Measurements from ENCODE around the gene TACSTD2. TPM values are rescaled to one million over a fixed set of nuclear protein-coding genes. Genes with fewer than 3 reads are reported as not detected.

Gene TACSTD2
- total RNA-seq, 1 experiment from 2014 or later, result 1.2 TPM

DNA sequence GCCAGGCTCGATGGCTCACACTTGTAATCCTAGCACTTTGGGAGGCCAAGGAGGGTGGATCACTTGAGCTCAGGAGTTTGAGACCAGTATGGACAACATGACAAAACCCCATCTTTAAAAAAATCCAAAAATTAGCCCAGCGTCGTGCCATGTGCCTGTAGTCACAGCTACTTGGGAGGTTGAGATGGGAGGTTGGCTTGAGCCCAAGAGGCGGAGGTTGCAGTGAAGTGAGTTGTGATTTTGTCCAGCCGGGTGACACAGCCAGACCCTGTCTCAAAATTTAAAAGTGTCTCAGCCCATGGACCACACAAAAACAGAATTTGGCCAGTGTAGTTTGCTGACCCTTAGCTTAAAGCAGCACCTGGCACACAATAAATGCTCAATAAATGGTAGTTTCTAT is 11.3 kb upstream of the TACSTD2 start:
- Histone ChIP-seq H3T11ph (ENCODE audit: low read length) (no peak overlapping the region), H2BK20ac (ENCODE audit: low read depth, low read length, poor library complexity, severe bottlenecking) (no peak overlapping the region), H3K4ac (ENCODE audit: low read depth, low read length) (no peak overlapping the region), H3K14ac (ENCODE audit: insufficient read depth, low read length) (no peak overlapping the region; the same call in 1 of the 2 replicates), H3K9me3 (ENCODE audit: control insufficient read depth, low read depth, low read length) (no peaks in the 10 kb centered on the region), H3K79me1 (ENCODE audit: insufficient read depth, low read depth, low read length, poor library complexity, severe bottlenecking) (no peaks in the 10 kb centered on the region), H3K18ac (ENCODE audit: insufficient read length, low read depth, low read length) (no peak overlapping the region), H3K23me2 (ENCODE audit: insufficient read length, low read depth, low read length, poor library complexity, severe bottlenecking) (no peaks in the 10 kb centered on the region), H3K79me2 (ENCODE audit: insufficient read depth, low read length) (no peaks in the 10 kb centered on the region), H3K23ac (ENCODE audit: insufficient read length, low read depth, low read length) (no peak overlapping the region), H4K91ac (ENCODE audit: insufficient read length, low read depth, low read length) (no peak overlapping the region), H3K4me2 (ENCODE audit: insufficient read depth, insufficient read length, low read length) (no peak overlapping the region), H4K5ac (ENCODE audit: insufficient read length, low read depth, low read length) (no peak overlapping the region), H4K20me1 (ENCODE audit: control insufficient read depth, insufficient read depth, insufficient read length) (no peaks in the 10 kb centered on the region), H2BK120ac (ENCODE audit: low read depth, low read length, poor library complexity, severe bottlenecking) (no peak overlapping the region), H2AFZ (ENCODE audit: low read length) (no peak overlapping the region), H3K9ac (ENCODE audit: extremely low read depth, insufficient read length, low read length) (no peak overlapping the region), H2BK5ac (ENCODE audit: insufficient read length, low read length) (no peak overlapping the region), H3K27me3 (ENCODE audit: insufficient read depth, low read length) (no peaks in the 10 kb centered on the region), H2AK5ac (ENCODE audit: insufficient read length, low read length) (no peak overlapping the region), H3K4me1 (ENCODE audit: insufficient read depth, low read length) (no peaks in the 10 kb centered on the region), H4K8ac (replicated peaks; ENCODE audit: insufficient read length, low read depth, low read length) (no peak overlapping the region), H3K56ac (ENCODE audit: insufficient read length, low read depth, low read length) (no peak overlapping the region), H2BK15ac (ENCODE audit: low read depth, low read length) (no peak overlapping the region), H3K27ac (ENCODE audit: insufficient read length, low read depth, low read length) (no peak overlapping the region), H2BK12ac (ENCODE audit: insufficient read length, low read depth, low read length) (no peak overlapping the region)
- no peak for DNase-seq
- Mint-ChIP-seq H3K4me1 (0 out of 4 replicates have a peak, but pooled peaks cover 0 to 8% of the 10 kb centered on the region in 2 experiments), H3K9me3 (no peaks in the 10 kb centered on the region), H3K27me3 (ENCODE audit: low read depth) (peaks cover 15% of the 10 kb centered on the region), H3K4me3 (no peak overlapping the region), H3K36me3 (ENCODE audit: insufficient read depth in 1 of 3, low read depth in 3 of 3) (no peaks in the 10 kb centered on the region), H3K27ac (no peak overlapping the region; a peak in 1 of 7 replicates)
- WGBS (ENCODE audit: extremely low coverage, insufficient read length, low lambda C conversion rate), result no CpG with 5 or more reads among the region's 5 CpGs
- TF ChIP-seq, protein P1, sequence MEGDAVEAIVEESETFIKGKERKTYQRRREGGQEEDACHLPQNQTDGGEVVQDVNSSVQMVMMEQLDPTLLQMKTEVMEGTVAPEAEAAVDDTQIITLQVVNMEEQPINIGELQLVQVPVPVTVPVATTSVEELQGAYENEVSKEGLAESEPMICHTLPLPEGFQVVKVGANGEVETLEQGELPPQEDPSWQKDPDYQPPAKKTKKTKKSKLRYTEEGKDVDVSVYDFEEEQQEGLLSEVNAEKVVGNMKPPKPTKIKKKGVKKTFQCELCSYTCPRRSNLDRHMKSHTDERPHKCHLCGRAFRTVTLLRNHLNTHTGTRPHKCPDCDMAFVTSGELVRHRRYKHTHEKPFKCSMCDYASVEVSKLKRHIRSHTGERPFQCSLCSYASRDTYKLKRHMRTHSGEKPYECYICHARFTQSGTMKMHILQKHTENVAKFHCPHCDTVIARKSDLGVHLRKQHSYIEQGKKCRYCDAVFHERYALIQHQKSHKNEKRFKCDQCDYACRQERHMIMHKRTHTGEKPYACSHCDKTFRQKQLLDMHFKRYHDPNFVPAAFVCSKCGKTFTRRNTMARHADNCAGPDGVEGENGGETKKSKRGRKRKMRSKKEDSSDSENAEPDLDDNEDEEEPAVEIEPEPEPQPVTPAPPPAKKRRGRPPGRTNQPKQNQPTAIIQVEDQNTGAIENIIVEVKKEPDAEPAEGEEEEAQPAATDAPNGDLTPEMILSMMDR (conservative IDR thresholded peaks at IDR 0.05), result no peak
